GM13976 (cell line): ENCODE measurements around the gene GHR.

Experiments used
- DNase-seq: peaks from one replicate; pipeline ENCODE4 v3.0.0; 2012; ENCODE audit warnings: low spot score
- in situ Hi-C: fragments of 300-500 bp; cut with MboI; formaldehyde crosslinking; loops from one replicate; pipeline ENCODE4 v1.12.0; 2022; ENCODE audit warnings: low sequenced_read_pairs, mixed read lengths, inconsistent platforms; ENCODE audit not compliant: unreplicated experiment
- TF ChIP-seq, protein P1 (sequence below): IDR thresholded peaks from 2 replicates; pipeline ENCODE4 v1.5.1; 2012; ENCODE audit warnings: borderline replicate concordance, mild to moderate bottlenecking; ENCODE audit not compliant: insufficient read depth; ENCODE audit errors: extremely low read depth, missing control alignments, control extremely low read depth

Gene GHR

DNA sequence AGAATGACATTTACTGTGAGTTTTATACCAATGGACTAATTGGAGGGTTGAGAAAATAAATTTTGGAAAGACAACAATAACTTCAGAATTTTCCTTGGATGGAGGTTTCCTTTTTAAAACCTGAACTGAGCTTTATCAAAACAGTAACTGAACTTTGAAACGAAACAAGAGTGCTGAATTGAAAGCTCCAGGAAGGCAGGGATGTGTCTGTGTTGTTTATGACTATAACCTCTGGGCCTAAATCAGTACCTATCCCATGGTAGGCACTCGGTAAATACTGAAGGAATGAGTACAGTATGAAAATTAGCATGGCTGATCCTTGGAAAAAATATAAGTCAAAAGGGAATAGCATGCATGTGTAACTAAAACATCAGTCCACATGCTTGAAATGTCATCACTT, 93.9 kb downstream of the GHR start:
- TF ChIP-seq, protein P1, sequence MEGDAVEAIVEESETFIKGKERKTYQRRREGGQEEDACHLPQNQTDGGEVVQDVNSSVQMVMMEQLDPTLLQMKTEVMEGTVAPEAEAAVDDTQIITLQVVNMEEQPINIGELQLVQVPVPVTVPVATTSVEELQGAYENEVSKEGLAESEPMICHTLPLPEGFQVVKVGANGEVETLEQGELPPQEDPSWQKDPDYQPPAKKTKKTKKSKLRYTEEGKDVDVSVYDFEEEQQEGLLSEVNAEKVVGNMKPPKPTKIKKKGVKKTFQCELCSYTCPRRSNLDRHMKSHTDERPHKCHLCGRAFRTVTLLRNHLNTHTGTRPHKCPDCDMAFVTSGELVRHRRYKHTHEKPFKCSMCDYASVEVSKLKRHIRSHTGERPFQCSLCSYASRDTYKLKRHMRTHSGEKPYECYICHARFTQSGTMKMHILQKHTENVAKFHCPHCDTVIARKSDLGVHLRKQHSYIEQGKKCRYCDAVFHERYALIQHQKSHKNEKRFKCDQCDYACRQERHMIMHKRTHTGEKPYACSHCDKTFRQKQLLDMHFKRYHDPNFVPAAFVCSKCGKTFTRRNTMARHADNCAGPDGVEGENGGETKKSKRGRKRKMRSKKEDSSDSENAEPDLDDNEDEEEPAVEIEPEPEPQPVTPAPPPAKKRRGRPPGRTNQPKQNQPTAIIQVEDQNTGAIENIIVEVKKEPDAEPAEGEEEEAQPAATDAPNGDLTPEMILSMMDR = no peak
- no peak for DNase-seq
- in situ Hi-C loops = no loop called here

DNA sequence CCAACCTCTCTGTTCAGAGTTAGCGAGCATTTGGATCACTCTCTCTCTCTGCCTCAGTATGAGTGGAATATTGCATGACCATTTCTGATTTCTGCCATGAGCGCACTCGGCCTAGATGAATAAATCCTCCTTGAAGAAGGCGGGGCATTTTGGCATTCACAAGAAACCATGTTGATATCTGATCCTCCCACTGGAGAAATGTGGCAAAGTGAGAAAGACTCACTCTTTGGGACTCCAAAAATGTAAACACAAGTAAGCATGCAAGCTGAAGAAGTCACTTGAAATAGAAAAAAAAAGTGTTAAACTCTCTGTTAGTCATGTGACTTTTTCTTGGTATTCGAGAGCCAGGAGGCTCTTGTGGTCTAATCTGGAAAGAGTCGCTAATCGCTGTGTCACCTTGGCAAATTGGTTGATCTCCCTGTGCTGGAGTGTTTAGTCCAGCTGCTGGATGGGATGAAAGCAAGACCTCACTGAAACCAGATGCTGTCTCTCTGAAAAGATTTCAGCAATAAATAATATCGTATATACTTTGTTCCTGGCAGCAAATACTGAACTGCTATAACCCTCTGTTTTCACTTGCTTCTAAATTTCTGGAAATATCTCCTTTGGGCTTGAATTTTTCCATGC, 95.5 kb downstream of the GHR start:
- in situ Hi-C loops = no loop called here

DNA sequence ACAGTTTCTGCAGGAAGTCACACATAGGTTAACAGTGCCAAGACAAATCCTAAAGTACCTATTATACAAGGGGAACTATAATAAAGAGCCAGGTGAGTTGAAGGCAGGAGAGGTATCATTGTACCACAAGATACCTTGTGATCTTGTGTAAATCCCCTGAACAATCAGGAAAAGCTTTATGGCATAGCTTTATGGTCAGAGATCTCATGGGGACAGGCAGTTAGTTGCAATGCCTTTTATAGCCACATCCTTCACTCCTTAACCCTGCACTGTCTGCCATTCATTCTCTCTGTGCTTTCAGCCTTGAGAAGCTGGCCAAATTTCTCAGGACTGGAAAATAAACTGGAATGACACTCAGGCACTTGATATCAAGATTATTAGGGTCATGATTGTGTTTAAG, 97.0 kb downstream of the GHR start:
- no peak for DNase-seq
- TF ChIP-seq, protein P1 = no peak
- in situ Hi-C loops = no loop called here

More for the DNA sequence above, 95.5 kb downstream of the GHR start:
- no peak for DNase-seq
- TF ChIP-seq, protein P1 = no peak

DNA sequence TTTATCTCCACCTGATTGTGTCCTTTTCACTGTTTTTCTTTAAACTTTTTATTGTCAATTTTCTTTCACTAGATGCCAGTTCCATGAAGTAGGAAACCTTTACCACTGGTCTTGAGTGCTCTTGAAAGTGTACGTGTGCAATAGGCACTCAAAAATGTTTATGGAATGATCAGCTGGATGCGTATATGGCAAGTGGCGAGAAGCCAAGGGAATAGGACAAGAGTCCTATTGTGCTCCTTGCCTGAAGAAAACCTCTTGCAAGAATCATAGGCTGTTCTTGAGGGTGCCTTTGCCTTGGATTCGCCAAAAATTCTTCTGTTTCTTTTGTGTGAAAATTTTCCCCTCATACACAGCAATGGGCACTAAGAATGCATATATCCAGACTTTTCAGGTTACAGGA, 97.7 kb downstream of the GHR start:
- no peak for DNase-seq
- TF ChIP-seq, protein P1 = no peak
- in situ Hi-C loops = no loop called here

DNA sequence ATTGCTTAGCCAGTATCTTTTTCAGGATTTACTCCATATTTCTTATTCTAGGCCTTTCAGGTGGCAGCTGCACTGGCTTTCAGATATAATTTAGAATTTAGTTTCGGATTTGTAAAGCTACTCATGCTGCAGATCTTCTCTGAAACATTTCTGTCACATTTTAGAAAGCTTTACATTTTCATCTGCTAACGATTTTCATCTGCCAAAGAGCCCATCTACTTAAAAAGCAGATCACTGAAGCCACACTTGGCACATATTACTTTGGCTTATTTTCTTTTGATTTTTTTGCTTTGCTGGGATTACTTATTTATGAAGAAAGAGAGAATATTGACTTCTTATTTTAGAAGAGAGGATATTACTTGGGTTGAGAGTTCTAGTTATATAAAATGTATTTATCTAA, 98.2 kb downstream of the GHR start:
- DNase-seq = no peak
- TF ChIP-seq, protein P1 = no peak
- in situ Hi-C loops = no loop called here

DNA sequence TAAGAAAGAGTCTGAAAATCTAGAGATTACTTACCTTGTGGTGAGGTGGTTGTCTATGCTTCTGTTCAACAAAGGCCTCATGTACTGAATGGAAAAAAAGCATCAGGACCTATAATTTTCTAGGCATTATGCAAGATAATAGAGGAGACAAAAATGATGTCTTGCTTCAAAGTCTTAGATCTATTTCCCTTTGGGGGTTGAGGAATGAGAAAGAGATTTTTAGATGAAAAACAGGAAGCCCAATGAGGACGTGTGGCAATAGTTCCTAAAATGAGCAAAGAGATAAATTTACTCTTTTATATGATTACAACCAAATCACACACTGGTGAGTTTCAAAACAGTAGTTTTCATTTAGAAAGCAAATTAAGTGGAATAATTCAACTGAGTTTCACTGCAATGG, 99.5 kb downstream of the GHR start:
- TF ChIP-seq, protein P1 = no peak
- DNase-seq = no peak
- in situ Hi-C loops = no loop called here

DNA sequence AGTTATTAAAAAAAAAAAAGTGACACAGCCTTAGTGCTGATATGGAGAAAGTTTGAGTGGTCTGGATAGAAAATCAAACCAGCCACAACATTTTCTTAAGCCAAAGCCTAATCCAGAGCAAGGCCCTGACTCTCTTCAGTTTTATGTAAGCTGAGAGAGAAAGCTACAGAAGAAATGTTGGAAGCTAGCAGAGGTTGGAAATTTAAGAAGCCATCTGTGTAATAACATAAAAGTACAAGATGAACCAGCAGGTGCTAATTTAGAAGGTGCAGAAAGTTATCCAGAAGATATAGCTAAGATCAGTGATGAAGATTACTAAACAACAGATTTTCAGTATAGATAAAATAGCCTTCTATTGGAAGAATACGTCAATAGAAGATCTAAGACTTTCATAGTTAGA, 102.9 kb downstream of the GHR start:
- in situ Hi-C loops = no loop called here
- TF ChIP-seq, protein P1 = no peak

More for the DNA sequence above, 102.9 kb downstream of the GHR start:
- no peak for DNase-seq
